ENCODE results near the gene ELF1.
"Not testable (repeated sequence)": the region's sequence is repeated elsewhere in the genome, so short reads cannot be mapped to it uniquely, and the experiment has no call there.

DNA sequence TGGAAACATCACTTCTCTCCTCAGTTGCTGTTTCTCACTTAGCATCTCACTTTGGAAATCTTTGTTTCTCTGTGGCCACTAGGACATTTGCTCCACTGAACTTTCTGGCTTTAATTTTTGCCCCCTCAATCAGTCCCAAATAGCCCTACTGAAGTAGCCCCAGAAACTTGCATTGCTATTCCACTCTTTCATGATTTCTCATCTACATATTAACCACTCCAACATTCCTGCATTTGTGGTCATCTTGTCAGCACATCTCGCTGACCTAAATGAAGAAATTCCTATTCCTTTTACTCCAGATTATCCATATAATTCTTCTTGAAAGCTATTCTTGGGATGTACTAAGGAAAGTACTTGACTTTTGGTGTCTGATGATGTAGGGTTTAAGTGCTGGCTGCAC is 134.9 kb downstream of the ELF1 start:
- TF ChIP-seq, protein P1, sequence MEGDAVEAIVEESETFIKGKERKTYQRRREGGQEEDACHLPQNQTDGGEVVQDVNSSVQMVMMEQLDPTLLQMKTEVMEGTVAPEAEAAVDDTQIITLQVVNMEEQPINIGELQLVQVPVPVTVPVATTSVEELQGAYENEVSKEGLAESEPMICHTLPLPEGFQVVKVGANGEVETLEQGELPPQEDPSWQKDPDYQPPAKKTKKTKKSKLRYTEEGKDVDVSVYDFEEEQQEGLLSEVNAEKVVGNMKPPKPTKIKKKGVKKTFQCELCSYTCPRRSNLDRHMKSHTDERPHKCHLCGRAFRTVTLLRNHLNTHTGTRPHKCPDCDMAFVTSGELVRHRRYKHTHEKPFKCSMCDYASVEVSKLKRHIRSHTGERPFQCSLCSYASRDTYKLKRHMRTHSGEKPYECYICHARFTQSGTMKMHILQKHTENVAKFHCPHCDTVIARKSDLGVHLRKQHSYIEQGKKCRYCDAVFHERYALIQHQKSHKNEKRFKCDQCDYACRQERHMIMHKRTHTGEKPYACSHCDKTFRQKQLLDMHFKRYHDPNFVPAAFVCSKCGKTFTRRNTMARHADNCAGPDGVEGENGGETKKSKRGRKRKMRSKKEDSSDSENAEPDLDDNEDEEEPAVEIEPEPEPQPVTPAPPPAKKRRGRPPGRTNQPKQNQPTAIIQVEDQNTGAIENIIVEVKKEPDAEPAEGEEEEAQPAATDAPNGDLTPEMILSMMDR (IDR thresholded peaks at IDR 0.05), result not testable (repeated sequence)
- not testable (repeated sequence) for TF ChIP-seq POLR2A (IDR thresholded peaks at IDR 0.05)
